ENCODE results near the gene ZNF26. TPM values are rescaled to one million over a fixed set of nuclear protein-coding genes. Genes with fewer than 3 reads are reported as not detected.
A peak's percentile ranks its signal among the peaks of the same experiment; 100 is the strongest.
"Not testable (repeated sequence)": the region's sequence is repeated elsewhere in the genome, so short reads cannot be mapped to it uniquely, and the experiment has no call there.

Gene ZNF26
- 3.1 TPM for total RNA-seq
- long read RNA-seq, full-length matches to known transcripts: 4 of 6 reads
- long read RNA-seq, partial matches to known transcripts: 0 of 6 reads
- long read RNA-seq, other reads (novel, unspliced or antisense): 2 of 6 reads

- Histone ChIP-seq H3K36me3 (peaks cover 28% of the 10 kb centered on the region), H3K4me3 (peak within 1 kb of the TSS; percentile 91), H3K27me3 (ENCODE audit: low read depth) (no peaks in the 10 kb centered on the region), H3K4me1 (peaks cover 26% of the 10 kb centered on the region), H3K9me3 (replicated peaks) (peaks cover 31% of the 10 kb centered on the region), H3K27ac (replicated peaks) (peak within 1 kb of the TSS; percentile 88)
- no peak for TF ChIP-seq CTCF (IDR thresholded peaks at IDR 0.05; ENCODE audit: borderline replicate concordance)
- intact Hi-C loops (cut with micrococcal nuclease): no loop called here
- peak; percentile 89 for DNase-seq
Observed at GRCh38 chr12:132986001-132986884, at the start of gene ZNF26. ZNF26 (plus strand) TSS chr12:132986367; CDS start chr12:132986841, 474 bp downstream.

GRCh38 chr12:132936921-132937320, 49.2 kb upstream of the ZNF26 start:
- H3K27me3 ChIP-seq (ENCODE audit: low read depth); intact Hi-C loops (cut with micrococcal nuclease); H3K4me1 ChIP-seq; DNase-seq; H3K4me3 ChIP-seq; H3K27ac ChIP-seq (replicated peaks): not testable (repeated sequence)
- Histone ChIP-seq H3K9me3 (replicated peaks) (peaks cover 89% of the 10 kb centered on the region), H3K36me3 (peaks cover 60% of the 10 kb centered on the region)

GRCh38 chr12:132937476-132937875, 48.7 kb upstream of the ZNF26 start:
- H3K4me1 ChIP-seq: no peaks in the 10 kb centered on the region
- peaks cover 60% of the 10 kb centered on the region for H3K36me3 ChIP-seq
- peaks cover 89% of the 10 kb centered on the region for H3K9me3 ChIP-seq (replicated peaks)
- TF ChIP-seq CTCF (IDR thresholded peaks at IDR 0.05; ENCODE audit: borderline replicate concordance): no peak
- intact Hi-C loops (cut with micrococcal nuclease): no loop called here
- H3K27me3 ChIP-seq (ENCODE audit: low read depth): no peaks in the 10 kb centered on the region
- no peak overlapping the region for H3K4me3 ChIP-seq
- no peak overlapping the region for H3K27ac ChIP-seq (replicated peaks)
- no peak for DNase-seq

- intact Hi-C loops (cut with micrococcal nuclease); H3K4me1 ChIP-seq; DNase-seq; H3K4me3 ChIP-seq; H3K27me3 ChIP-seq (ENCODE audit: low read depth); H3K27ac ChIP-seq (replicated peaks): not testable (repeated sequence)
- Histone ChIP-seq H3K36me3 (peaks cover 60% of the 10 kb centered on the region), H3K9me3 (replicated peaks) (peaks cover 89% of the 10 kb centered on the region)
Observed at GRCh38 chr12:132938807-132939206, 47.4 kb upstream of the ZNF26 start.

- Histone ChIP-seq H3K27ac (replicated peaks) (no peak overlapping the region), H3K27me3 (ENCODE audit: low read depth) (no peaks in the 10 kb centered on the region), H3K36me3 (peaks cover 60% of the 10 kb centered on the region), H3K9me3 (replicated peaks) (peaks cover 89% of the 10 kb centered on the region), H3K4me3 (no peak overlapping the region), H3K4me1 (no peaks in the 10 kb centered on the region)
- no peak for DNase-seq
- intact Hi-C loops (cut with micrococcal nuclease): no loop called here
- TF ChIP-seq CTCF (IDR thresholded peaks at IDR 0.05; ENCODE audit: borderline replicate concordance): no peak
Observed at GRCh38 chr12:132940071-132940719, 46.0 kb upstream of the ZNF26 start.

GRCh38 chr12:132941336-132941954, 44.7 kb upstream of the ZNF26 start:
- Histone ChIP-seq H3K36me3 (peaks cover 70% of the 10 kb centered on the region), H3K4me3 (no peak overlapping the region), H3K27ac (replicated peaks) (no peak overlapping the region), H3K9me3 (replicated peaks) (peaks cover 90% of the 10 kb centered on the region), H3K27me3 (ENCODE audit: low read depth) (no peaks in the 10 kb centered on the region), H3K4me1 (no peaks in the 10 kb centered on the region)
- intact Hi-C loops (cut with micrococcal nuclease): no loop called here
- no peak for TF ChIP-seq CTCF (IDR thresholded peaks at IDR 0.05; ENCODE audit: borderline replicate concordance)
- no peak for DNase-seq
